GM21619 (cell line): ENCODE results near the gene EFCAB12.

Source experiments
- ATAC-seq: cut with Tn5 transposase; IDR thresholded peaks from one replicate; pipeline ENCODE4 v1.9.1; 2021; ENCODE audit not compliant: unreplicated experiment

Gene EFCAB12

GRCh38 chr3:129446926-129447325 lies 18.5 kb upstream of the EFCAB12 start:
- no peak for ATAC-seq

GRCh38 chr3:129445471-129445870 lies 17.0 kb upstream of the EFCAB12 start:
- ATAC-seq, result no peak

- no peak for ATAC-seq
Measured at GRCh38 chr3:129442947-129443346, 14.5 kb upstream of the EFCAB12 start.

GRCh38 chr3:129442486-129442885 lies 14.1 kb upstream of the EFCAB12 start:
- no peak for ATAC-seq

GRCh38 chr3:129441782-129442181 lies 13.3 kb upstream of the EFCAB12 start:
- ATAC-seq, result no peak

GRCh38 chr3:129441215-129441614 lies 12.8 kb upstream of the EFCAB12 start:
- no peak for ATAC-seq

GRCh38 chr3:129440618-129441190 lies 12.3 kb upstream of the EFCAB12 start:
- no peak for ATAC-seq

- ATAC-seq, result peak; percentile 85
Measured at GRCh38 chr3:129439817-129440617, 11.6 kb upstream of the EFCAB12 start, which contains the start of the genes IFT122 and MBD4. Gene IFT122, plus strand, starts transcription at chr3:129440224. Its CDS starts 107 bp downstream, at chr3:129440331. Gene MBD4, minus strand, starts transcription at chr3:129439948. Its CDS starts 115 bp downstream, at chr3:129439833.

GRCh38 chr3:129439226-129439816 lies 10.9 kb upstream of the EFCAB12 start:
- no peak for ATAC-seq

- ATAC-seq, result no peak
Measured at GRCh38 chr3:129435367-129435766, 6.9 kb upstream of the EFCAB12 start.

GRCh38 chr3:129434140-129434539 lies 5.7 kb upstream of the EFCAB12 start:
- no peak for ATAC-seq

- ATAC-seq, result no peak
Measured at GRCh38 chr3:129433565-129433964, 5.1 kb upstream of the EFCAB12 start.

- no peak for ATAC-seq
Measured at GRCh38 chr3:129432671-129433070, 4.2 kb upstream of the EFCAB12 start.

- no peak for ATAC-seq
Measured at GRCh38 chr3:129432036-129432435, 3.6 kb upstream of the EFCAB12 start.

GRCh38 chr3:129429602-129430001 lies 1.2 kb upstream of the EFCAB12 start:
- ATAC-seq, result no peak

- ATAC-seq, result no peak
Measured at GRCh38 chr3:129429080-129429451, 630 bp upstream of the EFCAB12 start.

- no peak for ATAC-seq
Measured at GRCh38 chr3:129428007-129428375, 445 bp downstream of the EFCAB12 start.

GRCh38 chr3:129425619-129426018 lies 2.8 kb downstream of the EFCAB12 start:
- ATAC-seq, result no peak

- ATAC-seq, result no peak
Measured at GRCh38 chr3:129425213-129425612, 3.2 kb downstream of the EFCAB12 start.

- peak; percentile 53 for ATAC-seq
Measured at GRCh38 chr3:129424185-129424841, 4.1 kb downstream of the EFCAB12 start.

- no peak for ATAC-seq
Measured at GRCh38 chr3:129422897-129423296, 5.5 kb downstream of the EFCAB12 start.
